Activated T-cell treated with anti-CD3 and anti-CD28 coated beads, Interleukin-2, amount 50 U/mL, for 1 hour (primary cell): ENCODE measurements around the gene DTNBP1.

ENCODE experiments used
- DNase-seq: peaks from one replicate; pipeline ENCODE4 v3.0.0-alpha.2; 2020

DTNBP1 gene

DNA sequence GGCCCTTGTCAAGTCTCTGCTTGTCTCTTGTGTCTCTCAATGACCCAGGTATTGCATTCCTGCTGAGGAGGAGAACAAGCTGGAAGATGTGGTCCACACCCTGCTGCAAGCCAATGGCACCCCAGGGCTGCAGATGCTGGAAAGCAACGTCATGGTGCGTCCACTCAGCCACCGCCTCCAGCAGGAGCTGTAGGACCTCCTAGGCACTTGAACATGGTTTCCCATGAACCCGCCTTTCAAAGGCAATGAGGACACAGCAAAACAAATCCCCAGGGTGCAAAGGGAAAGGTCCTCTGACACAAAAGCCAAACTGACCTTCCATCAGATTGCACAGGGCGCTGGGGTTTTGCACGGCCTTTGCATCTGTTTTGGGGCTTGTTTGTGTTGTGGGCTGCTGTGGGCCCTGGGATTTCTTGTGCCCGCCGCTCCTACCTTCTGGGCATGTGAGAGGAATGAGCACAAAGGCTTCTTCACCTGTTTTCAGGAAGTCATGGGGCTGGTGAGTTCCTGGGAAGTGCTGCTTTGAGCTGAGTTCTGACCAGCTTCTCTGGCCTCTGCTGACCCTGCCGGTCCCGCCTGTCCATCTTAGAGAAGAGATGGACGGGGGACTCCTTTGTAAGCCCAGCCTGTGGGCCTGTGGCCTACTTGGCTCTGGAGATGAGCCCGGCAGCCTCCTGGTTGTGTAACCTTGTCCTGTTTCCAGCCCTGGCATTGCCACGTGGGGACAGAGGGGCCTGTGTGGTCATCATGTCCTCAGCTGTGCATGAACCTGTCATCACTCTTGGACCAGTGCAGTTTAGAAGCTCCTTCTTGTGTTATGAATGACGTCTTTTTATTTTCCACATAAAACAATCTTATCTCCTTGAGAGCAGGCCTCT lies 151.3 kb downstream of the DTNBP1 start:
- DNase-seq: no peak

DNA sequence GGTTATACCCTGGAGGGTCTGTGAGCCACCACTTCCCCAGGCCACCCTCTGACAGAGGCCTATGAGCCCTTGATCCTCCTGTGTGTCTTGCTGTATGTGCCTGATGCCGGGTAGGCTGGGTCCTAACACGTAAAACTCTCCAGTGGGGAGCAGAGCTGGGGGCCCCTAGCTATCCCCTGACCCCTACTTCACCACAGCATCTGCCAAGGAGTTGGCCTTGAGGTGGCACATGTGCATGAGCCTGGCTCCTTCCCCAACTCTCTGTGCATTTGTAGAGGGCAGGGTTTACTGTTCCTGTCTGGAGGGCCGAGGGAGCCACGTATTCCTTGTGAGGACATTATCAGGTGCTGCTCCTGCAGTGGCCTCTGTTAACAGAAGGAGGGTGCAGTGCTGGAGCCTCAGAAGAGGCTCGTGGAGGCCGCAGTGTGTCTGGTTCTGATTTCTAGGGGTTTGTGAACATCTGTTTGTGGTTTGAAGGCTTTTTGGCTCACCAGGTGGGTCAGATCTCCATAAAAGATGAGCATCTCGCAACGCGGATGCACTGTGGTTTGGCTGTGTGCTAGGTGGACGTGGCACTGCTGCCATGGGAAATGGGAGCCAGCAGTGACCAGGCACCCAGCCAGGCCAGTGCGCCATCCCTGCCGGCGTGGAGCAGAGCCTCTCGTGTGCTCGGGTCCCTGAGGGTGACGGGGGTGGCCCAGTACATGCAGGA lies 152.1 kb downstream of the DTNBP1 start:
- DNase-seq: no peak

DNA sequence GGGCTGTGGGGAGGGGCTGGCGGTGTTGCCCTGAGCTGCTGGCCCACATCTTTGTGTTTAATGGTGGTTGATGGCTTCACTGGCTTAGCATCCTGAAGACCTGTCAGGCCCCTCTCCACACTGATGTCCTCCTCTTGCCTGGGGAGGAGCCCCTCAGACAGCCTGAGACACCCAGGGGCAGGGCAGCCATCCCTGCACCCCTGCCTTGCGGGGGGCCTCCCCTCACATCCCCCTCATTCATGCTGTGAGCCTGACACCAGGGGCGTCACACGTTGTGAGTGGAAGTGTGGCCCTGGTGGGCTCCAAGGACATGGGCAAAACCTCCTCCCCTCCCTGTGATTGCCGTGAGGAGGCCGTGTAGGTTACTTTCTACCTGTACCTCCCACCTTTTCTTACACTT lies 152.7 kb downstream of the DTNBP1 start:
- no peak for DNase-seq

DNA sequence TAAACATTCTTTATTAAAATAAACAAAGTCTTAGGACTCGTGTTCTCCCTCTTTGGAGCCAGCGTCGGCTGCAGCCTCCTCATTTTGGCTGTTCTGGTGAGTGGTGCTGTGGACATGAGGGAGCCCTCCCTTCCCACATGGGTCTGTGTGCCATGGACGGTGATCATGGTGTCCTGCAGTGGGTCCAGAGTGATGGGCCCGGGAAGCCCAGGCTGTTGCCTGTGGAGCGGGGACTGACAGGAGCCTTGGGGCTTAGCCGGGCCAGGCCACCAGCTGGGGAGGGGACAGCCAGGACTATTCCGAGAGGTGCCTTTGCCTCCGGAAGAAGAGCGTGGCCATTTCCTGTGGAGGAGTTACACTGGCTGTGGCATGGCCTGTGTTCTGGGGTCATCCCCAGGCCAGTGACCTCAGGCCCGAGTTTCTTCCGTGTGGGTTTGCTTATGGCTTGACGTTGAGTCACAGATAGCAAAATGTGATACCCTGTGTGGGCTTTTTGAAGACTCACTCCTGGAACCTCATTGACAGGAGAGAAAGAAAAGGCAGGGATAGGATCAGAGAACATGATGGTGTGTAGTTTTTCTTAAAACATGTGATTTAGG lies 153.4 kb downstream of the DTNBP1 start:
- no peak for DNase-seq

DNA sequence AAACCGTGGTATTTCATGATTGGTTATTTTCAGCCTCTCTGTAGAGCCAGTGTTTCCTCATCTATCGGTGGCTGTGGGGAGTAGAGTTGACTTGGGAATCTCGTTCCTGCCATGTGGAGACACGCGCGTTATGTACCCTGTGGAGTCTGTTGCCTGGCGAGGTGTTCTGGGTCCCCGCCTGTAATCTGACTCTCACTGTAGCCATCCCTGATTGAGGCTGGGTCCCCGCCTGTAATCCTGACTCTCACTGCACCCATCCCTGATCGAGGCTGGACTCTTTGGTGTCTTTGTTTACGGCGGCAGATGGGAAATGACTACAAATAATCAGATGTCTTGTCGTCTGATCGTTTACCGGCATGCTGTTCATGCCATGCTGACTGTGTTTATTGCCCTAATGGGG lies 153.9 kb downstream of the DTNBP1 start:
- no peak for DNase-seq

DNA sequence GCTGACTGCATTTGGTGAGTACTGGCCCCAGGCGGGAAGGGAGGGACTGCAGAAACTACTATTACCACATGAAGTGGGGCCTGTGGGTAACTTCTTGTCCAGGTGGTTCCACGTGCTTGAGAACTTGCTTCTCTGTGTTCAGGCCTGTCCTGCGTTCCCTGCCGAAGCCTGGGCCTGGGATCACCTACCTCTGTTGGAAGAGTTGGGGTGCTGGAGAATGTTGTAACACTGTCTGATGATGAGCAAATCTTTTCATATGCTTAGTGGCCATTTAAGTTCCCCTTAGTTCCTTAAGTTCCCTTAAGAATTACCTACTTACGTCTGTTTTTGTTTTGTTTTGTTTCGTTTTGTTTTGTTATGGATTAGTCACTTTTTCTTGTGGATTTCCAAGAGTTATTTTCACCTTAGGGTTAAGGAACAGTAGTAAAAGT lies 154.4 kb downstream of the DTNBP1 start:
- DNase-seq: no peak

DNA sequence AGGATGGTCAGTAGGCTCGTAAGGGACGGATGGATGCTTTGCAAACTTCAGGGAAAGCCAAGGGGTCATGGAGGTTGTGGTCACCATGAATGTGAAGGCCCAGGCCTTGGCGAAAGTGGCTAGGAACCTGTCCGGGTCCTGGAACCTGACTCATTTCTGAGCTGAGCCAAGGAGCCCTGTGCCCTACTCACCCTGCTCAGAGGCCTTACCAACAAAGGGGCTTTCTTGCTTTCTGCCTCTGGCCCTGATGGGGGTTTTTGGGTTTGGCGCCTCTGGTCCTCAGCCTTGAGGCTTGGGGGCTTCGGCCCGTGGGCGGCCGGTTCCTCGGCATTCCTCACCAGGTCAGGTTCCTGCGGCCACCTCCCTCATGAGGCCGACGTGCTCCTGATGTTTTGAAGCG lies 155.1 kb downstream of the DTNBP1 start:
- DNase-seq: no peak

DNA sequence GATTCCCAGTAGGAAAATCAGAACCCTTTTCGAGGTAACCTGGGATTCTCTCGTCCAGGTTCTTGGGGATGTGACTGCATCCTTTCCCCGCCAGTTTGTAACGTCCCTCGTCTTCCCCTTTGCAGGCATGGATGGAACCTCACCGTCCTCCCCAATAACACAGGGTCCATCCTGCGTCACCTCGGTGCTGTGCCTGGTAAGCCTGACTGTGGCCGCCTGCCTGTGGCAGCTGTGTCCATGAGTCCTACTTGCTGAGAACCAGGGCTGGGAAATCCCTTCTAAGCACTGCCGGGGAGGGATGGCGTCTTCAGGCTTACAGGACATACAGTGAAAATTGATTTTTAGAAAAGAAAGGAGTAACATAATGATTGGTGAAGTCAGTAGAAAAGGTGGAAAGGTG lies 155.6 kb downstream of the DTNBP1 start:
- DNase-seq: no peak

DNA sequence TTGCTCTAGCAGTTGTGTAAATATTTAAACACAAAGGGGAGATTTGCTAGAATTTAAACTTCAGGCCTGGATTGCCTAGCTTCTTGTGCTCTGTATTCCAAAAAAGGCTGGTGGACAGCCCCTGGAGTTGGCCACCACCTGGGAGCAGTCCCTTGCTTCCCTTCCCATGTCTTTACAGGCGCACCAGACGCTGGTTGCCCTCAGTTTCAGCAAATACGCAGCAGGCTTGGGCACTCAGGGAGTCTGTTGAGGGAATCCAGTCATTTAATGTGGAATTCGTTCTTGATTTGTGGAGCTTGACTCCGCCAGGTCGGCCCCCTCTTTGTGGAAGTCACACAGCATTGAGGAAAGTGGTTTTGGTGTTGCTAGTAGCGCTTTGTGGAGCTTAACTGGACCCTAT lies 156.8 kb downstream of the DTNBP1 start:
- DNase-seq: no peak

DNA sequence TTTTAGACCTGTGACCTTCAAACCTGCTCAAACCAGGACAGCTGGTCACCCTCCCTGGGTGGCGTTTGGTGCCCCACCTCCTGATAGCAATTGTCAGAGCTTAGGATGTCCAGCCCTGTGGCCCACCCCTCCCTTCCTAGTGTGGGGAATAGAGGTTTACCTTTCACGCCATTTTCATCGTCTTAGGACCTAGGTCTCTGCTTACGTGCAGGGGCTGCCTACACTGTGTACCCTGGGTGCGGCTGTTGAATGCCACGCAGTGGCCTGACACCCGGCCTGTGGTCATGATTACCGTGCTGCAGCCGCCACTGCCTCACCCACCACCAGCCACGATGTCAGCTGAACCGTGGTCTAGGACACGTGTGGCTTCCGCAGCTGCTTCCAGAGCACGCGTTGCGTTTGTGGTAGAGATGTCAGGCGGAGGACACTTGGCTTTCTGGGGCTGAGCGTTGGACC lies 157.3 kb downstream of the DTNBP1 start:
- DNase-seq: no peak

DNA sequence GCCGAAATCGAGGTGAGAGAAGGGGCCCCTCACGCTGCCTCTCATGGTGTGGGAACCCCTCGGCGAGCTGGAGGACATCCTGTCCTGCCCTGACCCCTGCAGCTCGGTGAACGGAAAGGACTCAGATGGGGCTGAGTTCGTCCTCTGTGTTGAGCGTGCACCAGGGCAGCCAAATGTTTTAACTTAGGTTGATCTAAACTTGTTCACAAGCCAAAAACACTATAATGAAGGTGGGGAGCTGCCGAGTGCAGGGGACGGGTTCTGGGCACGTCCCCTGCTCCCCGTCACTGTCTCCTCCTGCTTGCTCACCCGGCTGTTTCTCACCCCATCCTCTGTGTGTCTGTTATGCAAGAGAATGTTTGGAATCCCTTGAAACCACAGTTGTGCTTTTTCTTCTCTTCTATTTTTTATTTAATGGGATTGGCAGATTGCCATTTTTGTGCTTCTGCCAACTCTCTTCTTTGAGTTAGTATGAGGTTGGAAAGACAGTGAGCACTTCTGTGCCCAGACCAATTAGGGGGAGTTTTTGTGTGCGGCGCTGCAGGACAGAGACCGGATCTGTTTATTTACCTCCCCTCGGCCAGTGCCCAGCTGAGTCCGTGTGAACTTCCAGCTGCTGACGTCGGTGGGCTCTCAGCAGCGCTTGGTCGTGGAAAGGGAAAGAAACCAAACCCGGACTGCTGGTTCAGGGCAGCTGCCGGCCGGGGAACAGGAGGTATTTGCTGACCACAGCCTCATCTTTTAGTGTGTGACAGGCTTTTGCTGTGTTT lies 158.1 kb downstream of the DTNBP1 start:
- no peak for DNase-seq

DNA sequence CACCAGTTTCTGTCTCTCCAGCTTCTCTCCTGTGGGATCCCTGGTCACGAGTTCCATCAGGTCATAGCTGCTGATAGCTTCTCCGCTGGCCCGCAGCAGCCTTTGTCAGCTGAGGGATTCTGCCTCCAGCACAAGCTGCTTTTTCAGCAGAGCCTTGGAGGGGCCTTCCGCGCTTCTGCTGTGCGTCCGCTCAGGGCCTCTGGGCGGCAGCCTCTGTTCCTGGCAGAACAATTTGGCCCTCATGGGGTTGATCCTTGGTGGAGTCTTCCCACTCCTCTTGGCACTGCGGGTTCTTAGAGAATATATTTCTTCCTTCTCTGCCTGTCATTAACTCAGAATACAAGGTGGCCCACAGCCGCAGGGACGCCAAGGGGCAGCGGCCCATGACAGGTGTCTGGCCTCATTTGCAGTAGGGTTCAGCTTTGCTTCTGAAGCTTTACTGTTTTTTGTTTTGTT lies 158.8 kb downstream of the DTNBP1 start:
- no peak for DNase-seq

DNA sequence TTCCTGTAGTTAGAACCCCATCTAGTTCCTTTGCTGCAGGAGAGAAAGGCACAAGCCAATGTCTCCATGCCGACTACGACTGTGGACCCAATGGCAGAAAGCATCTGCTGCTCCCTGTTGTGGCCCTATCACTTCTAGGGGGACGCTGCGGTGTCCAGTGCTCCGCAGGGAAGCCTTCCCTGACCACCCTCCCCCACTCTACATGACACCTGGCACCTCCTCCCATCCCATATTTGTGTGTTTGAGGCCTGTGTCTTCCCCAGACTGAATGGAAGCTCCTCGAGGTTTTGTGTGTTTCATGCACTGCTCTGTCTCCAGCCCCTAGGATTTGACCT lies 159.5 kb downstream of the DTNBP1 start:
- DNase-seq: no peak

DNA sequence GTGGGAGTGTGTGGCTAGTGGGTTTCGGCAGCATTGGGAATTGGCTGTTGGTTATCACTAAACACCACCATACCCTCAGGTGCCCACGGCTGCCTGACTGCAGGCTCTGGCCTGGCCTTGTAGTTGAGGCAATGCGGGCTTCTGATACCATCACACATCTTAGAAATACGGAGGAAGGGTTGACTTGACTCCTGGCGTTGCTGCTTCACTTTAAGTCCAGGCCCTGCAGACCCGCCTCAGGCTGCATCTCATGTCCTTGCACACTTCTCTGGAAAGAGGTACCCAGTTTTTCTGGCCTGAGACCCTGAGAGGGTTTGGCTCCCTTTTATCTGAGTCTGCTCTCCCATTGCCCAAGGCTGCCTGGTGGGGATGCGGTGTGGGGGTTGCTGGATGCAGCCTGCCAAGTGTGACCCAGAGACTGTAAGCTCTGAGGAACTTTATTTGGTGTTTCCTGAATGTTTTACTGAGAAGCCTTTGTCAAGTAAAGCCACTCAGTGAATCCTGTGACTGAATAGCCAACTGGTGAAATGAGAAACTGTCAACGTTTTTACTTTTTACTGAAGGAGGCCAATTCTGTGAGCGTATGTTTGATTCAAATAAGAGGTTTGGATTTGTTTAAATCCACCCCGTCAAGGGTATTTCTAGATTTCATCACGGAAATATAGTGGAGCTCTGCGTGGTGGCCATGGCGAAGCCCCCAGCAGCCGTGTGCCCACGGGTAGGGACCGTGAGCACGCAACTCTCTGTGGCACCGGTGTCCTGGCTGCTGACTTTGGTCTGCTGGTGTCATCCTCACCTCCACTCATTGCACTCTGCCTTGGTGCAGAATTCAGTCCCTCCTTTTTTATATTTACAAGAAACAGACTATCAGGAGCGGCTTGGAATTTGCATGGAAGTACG lies 160.1 kb downstream of the DTNBP1 start:
- no peak for DNase-seq

DNA sequence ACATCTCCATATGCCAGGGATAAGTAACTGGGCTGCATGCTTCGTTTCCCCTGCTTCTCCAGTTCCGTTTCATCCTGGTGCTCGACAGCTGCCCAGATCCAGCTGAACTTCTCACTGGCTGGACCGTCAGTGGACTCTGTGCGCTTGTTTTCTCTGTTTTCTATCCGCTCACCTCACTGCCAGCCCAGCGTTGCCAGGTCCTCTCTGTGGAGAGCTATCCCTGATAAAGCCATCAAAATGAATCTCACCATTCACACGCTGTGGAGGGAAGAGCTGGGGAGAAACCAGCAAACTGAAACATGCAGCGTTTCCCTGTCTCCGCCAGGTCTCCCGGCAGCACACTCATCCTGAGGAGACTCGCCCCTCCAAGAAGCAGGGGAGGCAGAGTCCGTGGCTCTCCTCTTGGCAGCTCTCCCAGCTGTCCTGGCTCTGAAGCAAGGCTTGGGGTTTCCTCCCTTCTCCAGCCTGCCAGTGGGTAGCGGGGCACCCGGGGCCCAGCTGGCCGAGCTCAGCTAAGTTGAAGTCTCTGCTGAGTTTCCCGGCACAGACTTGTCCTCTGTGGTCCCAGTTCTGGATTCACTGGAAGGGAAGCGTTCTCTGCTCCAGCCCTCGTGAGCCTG lies 160.9 kb downstream of the DTNBP1 start:
- no peak for DNase-seq

DNA sequence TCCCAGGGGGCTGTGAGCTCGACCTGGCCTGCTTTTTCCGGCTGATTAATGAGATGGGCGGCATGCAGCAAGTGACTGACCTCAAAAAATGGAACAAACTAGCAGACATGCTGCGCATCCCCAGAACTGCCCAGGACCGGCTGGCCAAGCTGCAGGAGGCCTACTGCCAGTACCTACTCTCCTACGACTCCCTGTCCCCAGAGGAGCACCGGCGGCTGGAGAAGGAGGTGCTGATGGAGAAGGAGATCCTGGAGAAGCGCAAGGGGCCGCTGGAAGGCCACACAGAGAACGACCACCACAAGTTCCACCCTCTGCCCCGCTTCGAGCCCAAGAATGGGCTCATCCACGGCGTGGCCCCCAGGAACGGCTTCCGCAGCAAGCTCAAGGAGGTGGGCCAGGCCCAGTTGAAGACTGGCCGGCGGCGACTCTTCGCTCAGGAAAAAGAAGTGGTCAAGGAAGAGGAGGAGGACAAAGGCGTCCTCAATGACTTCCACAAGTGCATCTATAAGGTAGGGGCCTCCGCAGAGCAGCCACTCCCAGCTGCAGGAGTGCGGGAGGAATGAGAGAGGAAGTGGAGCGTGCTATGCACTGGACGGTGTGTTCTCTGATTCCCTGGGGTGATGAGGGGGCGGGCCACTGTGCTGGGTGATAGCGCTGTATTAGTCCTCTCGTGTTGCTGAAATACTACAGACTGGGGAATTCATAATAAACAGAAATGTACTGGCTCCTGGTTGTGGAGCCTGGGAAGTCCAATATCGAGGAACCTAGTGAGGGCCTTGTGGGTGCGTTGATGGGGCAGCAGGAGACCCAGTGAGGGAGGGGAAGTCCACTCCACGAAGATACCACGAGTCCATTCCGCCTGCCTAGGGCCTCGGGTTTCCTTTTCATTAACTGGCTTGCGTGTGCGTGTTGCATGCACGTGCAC lies 161.7 kb downstream of the DTNBP1 start:
- DNase-seq: no peak

DNA sequence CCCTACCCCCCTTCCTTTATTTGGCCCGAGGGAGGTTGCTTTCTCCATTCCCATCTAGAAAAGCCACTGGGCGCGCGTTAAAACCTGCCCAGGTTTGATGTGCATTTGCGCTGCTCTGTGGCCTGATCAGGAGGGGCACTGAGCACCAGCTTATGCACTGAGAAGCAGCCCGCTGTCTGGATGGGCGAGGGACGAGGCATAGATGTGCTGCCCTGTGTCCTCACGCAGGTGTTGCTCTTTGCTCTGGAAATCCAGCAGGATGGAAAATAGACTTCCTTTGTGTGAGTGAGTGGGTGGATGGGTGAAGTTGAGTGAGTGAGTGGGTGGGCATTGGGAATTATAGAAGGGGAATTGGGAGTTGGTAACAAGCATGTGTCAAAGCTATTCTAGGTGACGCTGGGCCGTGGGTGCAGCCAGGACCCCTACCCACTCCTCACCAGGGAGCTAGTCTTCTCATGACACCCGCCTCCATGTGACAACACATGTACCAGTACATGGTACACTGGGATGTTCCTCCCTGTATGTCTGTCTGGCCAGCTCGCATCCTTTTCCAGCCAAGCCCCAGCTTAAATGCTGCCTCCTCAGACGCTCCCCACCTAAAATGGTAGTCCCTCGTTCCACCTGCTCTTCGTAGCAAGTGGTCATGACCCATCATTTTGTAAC lies 162.6 kb downstream of the DTNBP1 start:
- DNase-seq: no peak

DNA sequence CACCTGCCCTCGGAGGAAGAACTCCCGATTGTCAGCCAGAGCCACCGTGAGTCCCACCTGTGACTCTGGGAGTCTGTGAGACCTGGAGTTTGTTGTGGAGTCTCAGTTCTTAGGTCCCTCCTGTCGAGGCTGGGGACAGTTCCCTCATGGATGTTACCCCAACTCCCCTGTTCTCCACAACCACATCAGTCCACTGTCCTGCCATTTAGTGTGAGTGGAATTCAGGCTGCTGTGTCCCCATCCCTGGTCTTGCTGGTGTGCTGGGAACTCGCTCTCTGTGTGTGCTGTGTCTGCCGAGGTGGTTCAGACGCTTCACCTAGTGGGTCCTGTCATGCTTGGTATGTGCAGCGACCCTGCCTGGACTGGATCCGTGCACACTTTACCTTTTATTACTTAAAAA lies 163.2 kb downstream of the DTNBP1 start:
- DNase-seq: no peak

DNA sequence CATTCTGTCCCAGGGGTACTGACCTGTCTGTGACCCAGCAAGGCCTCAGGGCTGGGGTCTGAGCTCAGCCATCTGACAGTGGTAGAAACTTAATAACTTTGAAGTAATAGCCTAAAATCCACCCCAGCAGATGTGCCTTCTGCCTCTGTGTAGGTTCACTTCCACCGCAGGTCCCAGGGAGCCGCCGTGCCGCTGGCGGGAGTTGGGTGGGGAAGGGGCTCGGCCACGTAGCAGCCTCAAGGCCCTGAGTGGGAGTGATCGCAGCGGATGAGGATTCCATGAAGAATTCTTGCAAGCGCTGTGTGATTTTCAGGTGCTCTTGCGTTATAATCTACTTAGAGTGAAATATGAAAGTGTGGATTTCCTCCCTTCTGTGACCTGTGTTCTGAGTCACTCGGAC lies 163.7 kb downstream of the DTNBP1 start:
- DNase-seq: no peak

DNA sequence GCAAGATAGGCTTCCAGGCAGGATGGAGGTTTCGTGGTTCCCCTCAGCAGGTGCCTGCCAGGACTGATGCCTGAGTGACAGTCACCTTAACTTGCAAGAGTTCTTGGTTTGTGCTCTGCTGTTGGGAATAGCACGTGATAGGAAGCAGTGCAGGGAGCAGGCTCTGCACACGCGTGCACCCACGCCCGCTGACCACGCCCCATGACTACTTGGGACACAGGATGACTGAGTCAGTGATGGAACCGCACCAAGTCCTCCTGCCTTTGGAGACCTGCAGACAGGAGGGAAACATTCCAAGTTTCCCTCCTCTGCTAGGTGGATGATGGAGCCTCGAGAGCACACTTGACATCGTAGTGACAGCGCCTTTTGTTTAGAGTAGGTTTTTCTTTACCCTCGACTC lies 164.2 kb downstream of the DTNBP1 start:
- DNase-seq: no peak
